GM12892 (cell line): ENCODE measurements around the gene PASK.
"Not testable (repeated sequence)": the region's sequence is repeated elsewhere in the genome, so short reads cannot be mapped to it uniquely, and the experiment has no call there.

ENCODE experiments used
- DNase-seq: peaks from one replicate; pipeline ENCODE4 v3.0.0; 2011; ENCODE audit not compliant: insufficient read length
- FAIRE-seq: peaks from 2 replicates; lab custom pipeline; 2011; peaks lifted over from hg19 to GRCh38; lab: Jason Lieb, UNC
- POLR2A ChIP-seq: IDR thresholded peaks from 2 replicates; pipeline ENCODE4 v1.6.1; 2011; ENCODE audit warnings: low read depth, low read length, control low read depth
- POLR2AphosphoS5 ChIP-seq: IDR thresholded peaks from 2 replicates; pipeline ENCODE4 v1.6.1; 2011; ENCODE audit warnings: low read depth, low read length, control low read depth
- TAF1 ChIP-seq: IDR thresholded peaks from 2 replicates; pipeline ENCODE4 v1.6.1; 2011; ENCODE audit warnings: low read depth, mild to moderate bottlenecking, control low read depth, low read length, borderline replicate concordance

The PASK gene

DNA sequence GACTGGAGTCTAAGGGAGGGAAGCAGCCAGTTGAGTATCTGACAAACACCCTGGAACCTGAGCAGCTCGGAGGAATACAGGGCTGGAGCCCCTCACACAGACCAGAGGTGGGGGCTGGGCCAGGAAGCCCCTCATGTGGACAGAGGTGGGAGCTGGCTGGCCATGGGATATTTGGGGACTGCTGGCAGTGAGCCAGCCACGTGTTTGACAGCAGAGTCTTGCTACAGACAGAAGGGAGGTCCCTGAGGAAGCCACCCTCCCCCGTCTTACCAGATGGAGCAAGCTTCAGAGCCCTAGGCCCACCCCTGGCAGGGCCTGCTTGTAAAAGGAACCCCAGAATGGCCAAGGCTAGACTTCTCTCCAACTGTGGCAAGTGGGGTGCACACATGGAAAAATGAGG, 43.6 kb downstream of the PASK start:
- DNase-seq = no peak
- no peak for FAIRE-seq
- TF ChIP-seq POLR2AphosphoS5 (no peak), TAF1 (no peak), POLR2A (no peak)

DNA sequence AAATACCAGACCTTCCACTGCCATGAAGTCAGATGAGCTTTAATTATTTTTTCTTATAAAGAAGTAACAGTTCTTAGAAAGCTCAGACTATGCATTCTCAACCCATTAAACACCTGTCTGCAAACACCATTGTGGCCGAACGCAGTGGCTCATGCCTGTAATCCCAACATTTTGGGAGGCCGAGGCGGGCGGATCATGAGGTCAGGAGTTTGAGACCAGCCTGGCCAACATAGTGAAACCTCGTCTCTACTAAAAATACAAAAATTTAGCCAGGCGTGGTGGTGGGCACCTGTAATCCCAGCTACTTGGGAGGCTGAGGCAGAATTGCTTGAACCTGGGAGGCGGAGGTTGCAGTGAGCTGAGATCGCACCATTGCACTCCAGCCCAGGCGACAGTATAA, 44.7 kb downstream of the PASK start:
- DNase-seq, FAIRE-seq: not testable (repeated sequence)

DNA sequence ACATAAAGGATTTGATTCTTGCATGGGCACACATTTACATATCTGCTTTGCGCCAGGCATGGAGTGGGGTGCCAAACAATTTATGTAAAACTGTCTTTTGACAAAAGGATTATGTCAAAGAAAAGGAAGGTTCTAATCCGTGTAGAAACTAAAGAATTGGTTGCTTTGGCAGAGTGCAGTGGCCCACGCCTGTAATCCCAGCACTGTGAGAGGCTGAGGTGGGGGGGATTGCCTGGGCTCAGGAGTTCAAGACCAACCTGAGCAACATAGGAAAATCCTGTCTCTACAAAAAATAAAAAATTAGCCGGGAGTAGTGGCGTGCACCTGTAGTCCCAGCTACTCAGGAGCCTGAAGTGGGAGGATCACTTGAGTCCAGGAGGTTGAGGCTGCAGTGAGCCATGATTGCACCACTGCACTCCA, 46.1 kb downstream of the PASK start:
- peak; percentile 33 for FAIRE-seq
- no peak for DNase-seq
- no peak for TF ChIP-seq POLR2A
- TF ChIP-seq POLR2AphosphoS5 = no peak
- no peak for TF ChIP-seq TAF1

DNA sequence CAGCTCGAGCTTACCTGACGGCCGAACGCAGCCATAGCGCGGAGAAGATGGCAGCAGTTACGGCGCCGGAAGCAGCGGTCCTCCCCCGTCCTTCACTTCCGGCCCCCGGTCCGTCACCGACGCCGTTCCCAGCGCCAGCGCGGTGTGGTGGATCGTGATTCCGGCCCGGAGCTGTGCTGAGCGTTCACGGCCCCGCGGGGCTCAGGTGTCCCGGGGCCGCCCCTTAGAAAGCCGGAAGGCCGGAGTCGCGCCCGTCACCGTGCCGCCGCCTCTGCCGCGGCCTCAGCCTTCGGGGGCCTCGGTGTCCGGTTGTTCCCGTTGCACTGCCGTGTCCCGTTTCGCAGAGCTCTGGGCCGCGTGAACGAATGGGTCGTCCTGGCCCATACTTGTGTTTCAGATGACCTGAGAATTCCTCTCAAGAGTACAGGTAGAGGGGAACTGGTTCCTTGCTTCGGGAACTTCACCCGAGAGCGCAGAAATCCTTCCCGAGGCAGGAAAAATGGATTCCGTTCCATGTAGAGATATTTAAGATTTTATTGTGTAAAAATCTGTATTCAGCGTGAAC, 47.0 kb downstream of the PASK start, which contains the start of gene MTERF4:
Gene MTERF4, minus strand, starts transcription at position 49 of the 565 bp plus-strand sequence. Its CDS starts 14 bp downstream, at position 35.
- TF ChIP-seq POLR2A (peak; percentile 79; the same call in 1 of the 2 replicates), TAF1 (peak; percentile 86), POLR2AphosphoS5 (peak; percentile 79)
- FAIRE-seq (peak; percentile 91), DNase-seq (peak; percentile 79)

DNA sequence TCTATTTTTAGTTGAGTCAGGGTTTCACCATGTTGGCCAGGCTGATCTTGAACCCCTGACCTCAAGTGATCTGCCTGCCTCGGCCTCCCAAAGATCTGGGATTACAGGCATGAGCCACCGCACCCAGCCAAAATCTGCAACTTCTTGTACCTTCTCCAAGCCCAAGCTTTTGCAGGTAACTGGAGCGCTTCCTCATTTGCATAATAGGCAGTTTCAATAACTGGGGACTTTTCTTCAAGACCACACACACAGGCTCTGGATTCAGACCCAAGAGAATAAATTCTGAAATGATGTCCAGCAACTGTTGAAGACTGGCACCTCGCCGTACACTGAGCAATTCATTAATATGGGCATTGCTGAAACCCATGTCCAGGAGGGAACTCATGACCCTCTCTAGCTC, 50.0 kb downstream of the PASK start:
- peak; percentile 21 for FAIRE-seq
- DNase-seq = no peak
- TF ChIP-seq POLR2A (no peak), POLR2AphosphoS5 (no peak), TAF1 (no peak)

DNA sequence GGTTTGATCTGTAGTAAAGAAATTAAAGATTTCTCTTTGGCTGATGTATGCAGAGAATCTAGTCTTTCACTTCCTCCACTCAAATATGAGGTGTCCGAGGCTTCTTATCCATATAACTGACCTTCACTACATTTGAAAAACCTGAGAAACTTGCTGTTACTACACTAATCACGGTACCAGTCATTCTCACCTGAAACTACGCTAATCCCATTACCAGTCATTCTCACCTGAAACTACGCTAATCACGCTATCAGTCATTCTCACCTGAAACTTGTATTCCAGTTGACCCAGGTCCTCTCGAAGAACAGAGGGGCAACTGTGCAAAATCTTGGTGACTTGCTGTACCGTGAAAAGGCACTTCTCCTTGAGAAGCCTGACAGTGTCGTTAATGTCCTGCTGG, 52.3 kb downstream of the PASK start:
- TF ChIP-seq POLR2A (0 out of 2 replicates have a peak, but pooled peaks have one; percentile 34), POLR2AphosphoS5 (0 out of 2 replicates have a peak, but pooled peaks have one; percentile 48), TAF1 (no peak)
- DNase-seq (no peak), FAIRE-seq (peak; percentile 66)

DNA sequence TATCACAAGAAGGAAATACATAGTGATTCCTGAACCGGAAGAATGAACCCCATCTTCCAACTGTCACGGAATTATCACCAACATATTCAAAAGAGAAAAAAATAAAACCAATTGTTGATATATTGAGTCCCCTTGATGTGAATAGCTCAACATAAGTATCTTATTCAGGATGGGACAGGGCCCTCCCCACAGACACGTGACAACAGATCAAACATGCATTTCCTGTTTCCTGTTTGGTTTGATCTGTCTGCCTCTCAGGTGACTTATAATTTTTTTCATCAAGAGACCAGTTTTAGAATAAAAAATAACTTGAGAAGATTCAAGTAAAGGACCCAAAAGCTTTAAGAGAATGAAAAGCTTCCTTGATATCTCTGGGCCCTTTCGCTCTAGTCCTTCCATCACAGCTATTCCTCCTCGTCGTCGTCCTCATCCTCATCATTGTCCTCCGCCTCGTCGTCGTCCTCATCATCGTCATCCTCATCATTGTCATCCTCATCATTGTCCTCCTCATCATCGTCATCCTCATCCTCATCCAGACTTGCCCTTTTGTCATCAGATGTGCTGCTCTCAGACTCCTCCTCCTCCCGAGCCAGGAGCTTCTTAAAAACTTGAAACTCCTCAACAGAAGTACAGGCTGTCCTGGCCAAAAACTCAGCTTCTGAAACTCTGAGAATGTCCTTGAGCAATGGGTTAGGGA, 53.5 kb downstream of the PASK start:
- DNase-seq (no peak), FAIRE-seq (no peak)
- TF ChIP-seq POLR2AphosphoS5 = no peak
- TF ChIP-seq POLR2A = no peak
- TF ChIP-seq TAF1 = no peak

DNA sequence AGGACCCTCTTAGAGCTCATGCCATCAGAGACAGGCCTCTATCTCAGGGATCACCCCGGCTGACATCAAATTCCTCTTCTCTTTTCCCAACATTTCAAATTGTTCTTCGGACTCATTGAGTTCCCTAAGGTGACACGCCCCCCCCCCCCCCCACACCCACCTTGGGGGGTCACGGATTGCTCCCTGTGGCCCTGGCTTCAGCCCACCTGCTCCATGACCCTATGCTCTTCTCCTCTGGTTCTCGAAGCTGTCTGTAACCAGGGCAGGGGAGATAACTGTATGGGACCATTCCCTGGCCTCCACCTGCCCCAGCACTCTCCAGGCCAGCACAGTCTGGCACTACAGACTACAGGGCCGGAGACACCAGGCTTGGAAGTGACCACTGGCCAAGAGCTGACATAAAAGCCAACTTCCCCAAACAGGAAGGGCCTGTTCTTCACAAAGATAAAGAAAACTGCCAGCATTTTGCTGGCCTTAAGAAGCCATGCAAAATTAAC, 54.3 kb downstream of the PASK start:
- FAIRE-seq (no peak), DNase-seq (no peak)

DNA sequence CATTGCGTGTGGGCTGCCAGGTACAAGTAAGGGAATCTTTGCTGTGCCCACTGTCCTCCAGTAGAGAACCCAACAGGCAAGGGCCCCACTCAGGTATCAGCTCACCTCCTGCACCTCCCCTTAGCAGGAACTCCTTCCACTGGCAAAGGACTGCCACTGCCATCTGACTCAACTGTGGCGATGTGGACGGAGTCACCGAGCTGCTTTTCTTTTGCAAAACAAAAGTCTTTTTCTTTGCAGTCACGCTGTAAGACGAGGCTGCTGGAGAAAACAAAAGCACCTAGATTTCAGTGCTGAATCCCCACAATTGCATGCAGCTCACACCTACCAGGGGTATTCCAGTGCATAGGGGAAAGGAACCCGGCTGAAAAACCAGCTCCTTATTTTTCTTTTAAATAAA, 55.1 kb downstream of the PASK start:
- DNase-seq = no peak
- FAIRE-seq = no peak
- TF ChIP-seq POLR2AphosphoS5 = no peak
- no peak for TF ChIP-seq POLR2A
- TF ChIP-seq TAF1 = no peak

More for the DNA sequence above, 54.3 kb downstream of the PASK start:
- TF ChIP-seq POLR2A = no peak
- TF ChIP-seq POLR2AphosphoS5 = no peak
- TF ChIP-seq TAF1 = no peak

DNA sequence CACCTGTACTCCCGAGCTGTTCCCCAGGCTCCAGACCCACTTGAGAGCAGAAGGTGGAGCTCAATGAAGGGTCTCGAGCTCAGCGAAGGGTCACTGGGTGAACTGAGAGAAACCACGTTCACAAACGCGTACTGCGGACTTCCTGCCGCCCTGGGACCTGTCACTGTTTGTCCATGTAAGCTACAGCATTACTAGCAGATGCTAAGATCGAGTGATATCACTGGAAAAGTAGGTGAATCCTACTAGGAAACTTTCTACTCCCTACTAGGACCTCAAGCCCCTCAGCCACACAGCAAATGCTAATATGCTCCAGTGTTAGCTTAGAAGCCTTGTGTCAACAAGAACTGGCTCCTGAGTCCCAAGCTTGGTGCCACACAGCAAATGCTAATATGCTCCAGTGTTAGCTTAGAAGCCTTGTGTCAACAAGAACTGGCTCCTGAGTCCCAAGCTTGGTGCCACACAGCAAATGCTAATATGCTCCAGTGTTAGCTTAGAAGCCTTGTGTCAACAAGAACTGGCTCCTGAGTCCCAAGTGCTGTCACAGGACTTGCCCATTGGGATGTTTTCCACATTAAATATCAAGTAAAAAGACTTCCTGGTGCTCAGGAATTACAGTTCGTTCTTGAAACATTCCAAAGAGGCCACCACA, 56.0 kb downstream of the PASK start:
- FAIRE-seq = peak; percentile 44
- not testable (repeated sequence) for DNase-seq

DNA sequence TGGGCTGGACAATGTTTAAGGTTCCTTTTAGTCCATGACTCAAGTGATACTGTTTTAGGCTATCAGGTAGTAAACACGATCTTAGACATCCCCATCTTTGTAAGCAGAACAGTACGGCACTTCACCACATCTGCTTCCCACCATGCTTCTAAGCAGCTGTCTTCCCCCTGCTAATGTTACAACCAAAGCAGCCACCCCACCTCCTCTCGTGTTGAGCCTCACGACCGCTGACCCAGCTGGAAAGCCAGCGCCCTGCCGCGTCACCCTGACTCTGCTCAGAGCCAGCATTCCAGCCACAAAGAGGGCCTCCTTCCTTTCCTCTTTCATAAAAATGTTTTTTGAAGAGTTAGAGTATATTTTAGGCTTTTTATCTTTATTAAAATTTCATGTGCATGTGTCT, 56.6 kb downstream of the PASK start:
- TF ChIP-seq POLR2AphosphoS5 = no peak
- no peak for TF ChIP-seq POLR2A
- TF ChIP-seq TAF1 = no peak
- FAIRE-seq (no peak), DNase-seq (no peak)
